HG02623 (cell line): ENCODE results near the gene USE1.
A peak's percentile ranks its signal among the peaks of the same experiment; 100 is the strongest.
"Not testable (repeated sequence)": the region's sequence is repeated elsewhere in the genome, so short reads cannot be mapped to it uniquely, and the experiment has no call there.

ENCODE experiments used
- ATAC-seq: cut with Tn5 transposase; IDR thresholded peaks from one replicate; pipeline ENCODE4 v1.9.1; 2021; ENCODE audit warnings: moderate library complexity; ENCODE audit not compliant: unreplicated experiment

Gene USE1

DNA sequence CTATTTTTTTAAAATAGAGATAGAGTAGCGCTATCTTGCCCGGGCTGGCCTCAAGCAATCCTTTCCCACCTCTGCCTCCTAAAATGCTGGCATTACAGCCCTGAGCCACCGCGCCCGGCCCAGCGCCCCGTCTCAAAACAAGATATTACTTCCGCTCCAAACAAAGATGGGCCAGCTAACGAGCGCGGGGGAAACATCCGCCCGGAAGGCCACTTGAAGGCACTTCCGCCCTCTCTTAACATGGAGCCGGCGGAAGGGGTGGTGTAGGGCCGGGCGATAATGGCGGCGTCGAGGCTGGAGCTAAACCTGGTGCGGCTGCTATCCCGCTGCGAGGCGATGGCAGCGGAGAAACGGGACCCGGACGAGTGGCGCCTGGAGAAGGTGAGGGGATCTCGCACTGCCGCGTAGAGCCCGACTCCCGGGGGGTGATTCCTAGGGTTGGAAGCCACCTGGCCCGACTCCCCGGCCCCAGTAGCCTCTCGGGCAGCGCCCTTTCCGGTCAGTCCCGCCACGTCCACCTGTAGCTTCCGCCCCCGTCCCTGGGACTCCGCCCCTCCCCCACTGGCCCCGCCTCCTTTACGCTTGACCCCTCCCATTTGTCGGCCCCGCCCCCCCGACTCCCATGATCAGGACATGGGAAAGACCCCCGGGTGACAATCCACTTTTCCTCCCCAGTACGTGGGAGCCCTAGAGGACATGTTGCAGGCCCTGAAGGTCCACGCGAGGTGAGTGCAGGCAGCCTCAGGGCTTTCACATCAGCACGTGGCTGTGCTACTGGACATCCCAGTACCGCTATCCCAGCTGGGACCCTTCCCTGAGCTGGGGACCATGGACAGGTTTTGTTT, at the start of gene USE1:
Gene USE1, plus strand, starts transcription at position 231 of the 845 bp plus-strand sequence. Its CDS starts 49 bp downstream, at position 280.
- ATAC-seq: peak; percentile 67

DNA sequence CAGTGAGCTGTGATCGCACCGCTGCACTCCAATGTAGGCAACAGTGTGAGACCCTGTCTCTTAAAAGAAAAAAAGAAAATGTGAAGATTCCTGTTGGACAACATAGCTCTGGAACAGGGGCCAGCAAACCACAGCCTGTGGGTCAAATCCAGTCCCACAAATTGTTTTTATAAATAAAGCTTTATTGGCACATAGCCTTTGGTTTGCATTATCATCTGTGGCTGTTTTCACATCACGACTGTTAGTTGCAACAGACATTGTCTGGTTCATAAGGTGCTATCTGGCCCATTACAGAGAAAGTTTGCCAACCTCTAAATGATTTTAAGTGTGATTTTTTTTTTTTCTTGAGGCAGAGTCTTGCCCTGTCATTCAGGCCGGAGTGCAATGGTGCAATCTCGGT, 49.4 kb upstream of the USE1 start:
- no peak for ATAC-seq

DNA sequence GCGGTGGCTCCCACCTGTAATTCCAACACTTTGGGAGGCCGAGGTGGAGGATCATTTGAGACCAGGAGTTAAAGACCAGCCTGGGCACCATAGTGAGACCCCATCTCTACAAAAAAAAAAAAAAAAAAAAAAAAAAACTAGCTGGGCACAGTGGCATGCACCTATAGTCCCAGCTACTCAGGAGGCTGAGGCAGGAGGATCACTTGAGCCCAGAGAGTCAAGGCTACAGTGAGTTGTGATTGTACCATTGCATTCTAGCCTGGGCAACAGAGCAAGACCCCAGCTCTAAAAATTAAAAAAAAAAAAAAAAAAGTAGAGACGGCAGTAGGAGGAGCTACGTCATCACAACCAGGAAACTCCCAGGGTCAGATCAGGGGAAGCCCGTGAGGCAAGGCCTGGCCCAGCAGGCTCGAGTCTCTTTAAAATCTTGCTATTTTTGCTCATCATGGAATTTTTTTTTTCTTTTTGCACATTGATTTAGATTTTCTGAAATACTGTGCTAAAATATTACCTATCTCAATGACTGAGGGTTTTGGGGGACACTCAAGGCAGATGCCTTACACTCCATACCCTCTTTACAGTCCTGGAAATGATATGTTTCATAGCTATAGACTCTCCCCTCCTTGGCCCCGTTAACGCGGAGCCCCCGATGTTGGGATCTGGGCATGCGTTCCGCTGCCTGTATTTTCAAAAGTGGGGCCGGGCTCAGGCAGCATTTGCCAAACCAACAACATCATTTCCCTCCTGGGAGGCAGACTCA, 44.4 kb upstream of the USE1 start:
- ATAC-seq: no peak

GRCh38 chr19:17171874-17172273, 43.3 kb upstream of the USE1 start:
- no peak for ATAC-seq

DNA sequence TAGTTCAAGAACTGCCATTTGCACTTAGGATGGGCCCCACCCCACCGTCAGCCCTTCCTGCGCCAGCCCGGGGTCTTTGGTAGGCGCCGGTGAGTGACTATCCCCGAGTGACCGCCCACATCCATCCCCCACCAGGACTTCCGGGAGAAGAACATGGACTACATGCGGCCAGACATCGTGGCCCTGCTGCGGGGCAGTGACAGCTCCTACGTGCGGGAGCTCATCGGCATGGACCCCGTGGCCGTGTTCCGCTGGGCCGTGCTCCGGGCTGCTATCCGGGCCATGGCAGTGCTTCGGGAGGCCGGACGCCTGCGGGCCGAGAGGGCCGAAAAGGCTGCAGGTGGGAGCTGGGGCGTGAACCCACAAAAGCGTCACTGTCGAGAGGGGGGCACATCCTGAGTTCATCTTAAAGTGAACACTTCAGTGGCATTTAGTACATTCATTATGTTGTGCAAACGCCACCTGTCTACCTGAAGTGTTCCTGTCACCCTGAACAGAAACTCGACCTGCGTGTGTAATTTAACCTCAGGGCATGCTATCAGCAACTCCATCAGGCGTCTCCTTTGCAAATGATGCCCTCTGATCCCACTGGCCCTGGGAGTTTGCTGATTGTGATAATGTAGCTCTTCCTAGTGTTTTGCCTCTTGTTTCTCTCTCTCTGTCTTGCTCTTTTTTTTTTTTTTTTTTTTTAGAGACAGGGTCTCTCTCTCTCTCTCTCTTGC, 42.4 kb upstream of the USE1 start:
- ATAC-seq: no peak

- ATAC-seq: no peak
Observed at GRCh38 chr19:17178291-17178690, 36.9 kb upstream of the USE1 start.

- ATAC-seq: no peak
Observed at GRCh38 chr19:17180997-17181702, 34.0 kb upstream of the USE1 start.

DNA sequence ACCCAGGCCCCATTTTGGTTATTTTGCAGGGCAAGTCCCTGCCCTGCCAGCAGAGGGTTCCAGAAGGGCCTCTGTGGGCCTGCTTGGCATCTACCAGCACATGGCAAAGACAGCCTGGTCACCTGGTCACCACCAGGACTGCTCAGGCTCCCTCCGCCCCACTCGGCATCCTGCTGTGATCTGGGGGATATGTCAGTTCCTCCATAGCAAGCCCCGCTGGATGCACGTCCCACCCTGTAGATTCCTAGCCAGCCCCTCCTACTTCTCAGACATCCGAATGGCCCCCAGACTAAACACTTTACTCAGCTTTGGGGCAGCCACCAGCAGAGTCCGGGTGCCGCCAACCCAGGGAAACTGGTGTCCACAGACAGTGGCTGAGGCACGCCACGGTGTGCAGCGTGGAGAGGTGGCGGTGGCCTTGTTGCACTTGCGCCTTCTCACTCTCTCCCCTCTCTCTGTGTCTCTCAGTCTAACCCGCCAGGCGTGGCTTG, 31.8 kb upstream of the USE1 start:
- ATAC-seq: no peak

DNA sequence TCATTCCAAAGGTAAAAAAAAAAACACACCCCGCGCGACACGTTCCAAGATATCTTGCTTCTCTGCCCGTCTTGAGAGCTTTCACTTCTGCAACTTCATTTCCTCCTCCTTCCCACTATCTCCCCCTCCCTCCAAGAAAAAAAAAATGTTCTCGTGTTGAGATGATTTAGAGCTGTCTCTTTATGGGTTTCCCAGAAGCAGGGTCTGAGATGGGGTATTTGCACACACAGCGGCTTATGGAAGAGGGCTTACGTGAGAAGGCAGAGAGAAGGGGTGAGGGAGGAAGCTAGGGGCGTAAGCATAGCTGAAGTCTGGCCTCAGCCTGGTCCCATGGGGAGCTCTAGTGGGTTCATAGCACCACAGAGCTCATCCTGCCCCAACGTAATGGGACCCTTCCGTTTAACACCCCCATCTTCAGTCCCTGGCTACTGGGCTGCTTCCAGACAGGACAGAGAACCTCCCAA, 31.3 kb upstream of the USE1 start:
- no peak for ATAC-seq

- ATAC-seq: no peak
Observed at GRCh38 chr19:17184371-17184841, 30.8 kb upstream of the USE1 start.

- ATAC-seq: no peak
Observed at GRCh38 chr19:17185590-17185989, 29.6 kb upstream of the USE1 start.

- ATAC-seq: not testable (repeated sequence)
Observed at GRCh38 chr19:17191736-17192135, 23.4 kb upstream of the USE1 start.

- no peak for ATAC-seq
Observed at GRCh38 chr19:17192751-17193150, 22.4 kb upstream of the USE1 start.

GRCh38 chr19:17194608-17195007, 20.5 kb upstream of the USE1 start:
- no peak for ATAC-seq

- no peak for ATAC-seq
Observed at GRCh38 chr19:17195106-17195505, 20.1 kb upstream of the USE1 start.

DNA sequence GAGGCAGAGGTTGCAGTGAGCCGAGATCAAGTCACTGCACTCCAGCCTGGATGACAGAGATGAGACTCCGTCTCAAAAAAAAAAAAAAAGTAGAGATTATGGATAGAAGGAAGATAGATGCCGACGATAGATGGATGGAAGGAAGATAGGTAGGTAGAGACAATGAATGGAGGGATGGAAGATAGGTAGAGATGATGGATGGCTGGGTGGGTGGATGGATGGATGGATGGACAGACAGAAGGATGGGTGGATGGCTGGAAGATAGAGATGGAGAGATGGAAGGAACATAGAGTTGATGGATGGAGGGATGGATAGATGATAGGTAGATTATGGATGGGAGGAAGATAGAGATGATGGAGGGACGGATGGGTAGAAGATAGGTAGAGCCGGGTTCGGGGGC, 18.5 kb upstream of the USE1 start:
- no peak for ATAC-seq

- ATAC-seq: no peak
Observed at GRCh38 chr19:17197666-17198065, 17.5 kb upstream of the USE1 start.

DNA sequence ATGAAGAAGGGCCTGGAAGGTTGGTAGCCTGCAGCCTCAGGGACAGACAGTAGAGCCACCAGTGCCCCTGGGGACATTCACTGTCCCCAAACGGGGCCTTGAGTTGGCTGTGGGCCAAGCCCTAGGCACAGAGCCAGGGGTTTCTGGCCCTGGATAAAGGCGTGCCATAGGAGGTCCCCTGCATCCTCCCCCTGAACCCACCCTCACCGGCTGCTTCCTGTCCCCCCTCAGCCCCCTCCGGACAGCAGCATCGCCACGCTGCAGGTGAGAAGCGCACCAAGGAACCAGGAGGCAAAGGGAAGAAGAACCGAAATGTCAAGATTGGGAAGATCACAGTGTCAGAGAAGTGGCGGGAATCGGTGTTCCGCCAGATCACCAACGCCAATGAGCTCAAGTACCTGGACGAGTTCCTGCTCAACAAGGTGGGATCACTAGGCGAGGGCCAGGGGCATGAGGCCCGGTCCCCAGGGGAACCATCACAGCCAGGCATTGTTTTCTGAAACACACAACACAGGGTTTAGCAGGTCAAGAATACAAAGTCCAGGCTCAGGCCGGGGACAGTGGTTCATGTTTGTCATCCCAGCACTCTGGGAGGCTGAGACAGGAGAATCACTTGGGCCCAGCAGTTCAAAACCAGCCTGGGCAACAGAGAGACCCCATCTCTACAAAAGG, 14.6 kb upstream of the USE1 start:
- no peak for ATAC-seq

- no peak for ATAC-seq
Observed at GRCh38 chr19:17202249-17202648, 12.9 kb upstream of the USE1 start.

GRCh38 chr19:17202713-17203112, 12.4 kb upstream of the USE1 start:
- no peak for ATAC-seq
